GM18499 (cell line): ENCODE results near the gene HOXD12.

Source experiments
- ATAC-seq: cut with Tn5 transposase; IDR thresholded peaks from one replicate; pipeline ENCODE4 v1.9.1; 2021; ENCODE audit warnings: moderate number of reproducible peaks; ENCODE audit not compliant: insufficient read depth, unreplicated experiment

Gene HOXD12

DNA sequence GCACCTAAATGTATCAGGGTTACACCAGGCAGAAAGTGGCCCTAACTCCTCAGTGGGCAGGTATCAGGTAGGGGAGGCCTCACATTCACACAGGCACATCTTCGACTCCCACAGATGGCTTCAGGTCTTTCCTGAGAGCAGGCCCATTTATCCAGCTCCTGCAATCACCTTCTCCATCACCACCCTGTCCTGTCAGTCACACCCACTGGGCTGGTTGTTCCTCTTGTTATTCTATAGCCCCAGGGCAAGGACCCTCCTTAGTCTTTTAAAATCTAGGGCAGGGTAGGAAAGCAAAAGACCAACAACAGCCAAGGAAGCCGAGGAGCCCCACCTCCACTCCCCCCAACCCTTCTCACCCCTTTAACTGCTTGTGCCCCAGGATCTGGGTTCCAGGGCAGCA is 42.7 kb downstream of the HOXD12 start:
- ATAC-seq: no peak

DNA sequence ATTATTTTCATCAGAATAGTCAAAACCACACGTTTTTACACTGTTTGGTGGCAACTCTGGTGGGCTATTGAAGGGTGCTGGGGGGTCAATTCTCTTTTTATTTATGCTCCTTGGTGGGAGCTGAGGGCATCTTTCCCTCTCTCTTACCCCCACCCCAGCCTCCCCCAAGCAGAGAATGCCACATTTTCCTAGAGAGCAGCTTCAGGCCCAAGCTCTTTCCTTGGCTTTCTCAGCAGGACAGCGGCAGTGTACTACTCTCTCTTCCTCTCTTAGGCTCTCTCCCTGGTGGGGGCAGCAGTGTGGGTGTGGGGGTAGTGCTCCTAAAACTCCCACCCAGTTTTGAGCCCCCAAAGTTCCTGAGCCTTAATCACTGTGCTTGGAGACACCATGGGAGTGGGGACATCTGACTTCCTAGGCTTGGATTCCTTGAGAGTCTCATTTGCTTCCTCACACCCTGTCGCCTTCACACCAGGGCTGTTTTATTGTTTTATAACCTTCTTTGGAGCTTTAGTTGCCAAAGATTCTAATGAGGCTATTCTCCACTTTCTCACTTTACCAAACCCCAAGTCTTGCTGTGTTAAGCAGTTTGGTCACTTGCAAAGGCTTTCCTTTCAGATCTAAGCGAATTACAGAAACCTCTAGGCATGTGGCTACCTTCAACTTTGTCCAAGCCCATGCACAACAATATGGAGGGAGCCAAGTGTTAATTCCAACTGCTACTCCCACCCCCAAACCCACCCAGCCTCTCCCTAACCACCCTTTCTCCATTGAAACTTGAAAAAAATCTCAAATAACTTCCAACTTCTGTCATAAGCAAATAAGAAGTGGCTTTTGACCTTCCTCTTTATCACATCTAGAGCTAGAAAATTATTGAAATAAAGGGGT is 45.7 kb downstream of the HOXD12 start:
- ATAC-seq: no peak

- ATAC-seq: no peak
Observed at GRCh38 chr2:176146101-176146500, 46.5 kb downstream of the HOXD12 start.

DNA sequence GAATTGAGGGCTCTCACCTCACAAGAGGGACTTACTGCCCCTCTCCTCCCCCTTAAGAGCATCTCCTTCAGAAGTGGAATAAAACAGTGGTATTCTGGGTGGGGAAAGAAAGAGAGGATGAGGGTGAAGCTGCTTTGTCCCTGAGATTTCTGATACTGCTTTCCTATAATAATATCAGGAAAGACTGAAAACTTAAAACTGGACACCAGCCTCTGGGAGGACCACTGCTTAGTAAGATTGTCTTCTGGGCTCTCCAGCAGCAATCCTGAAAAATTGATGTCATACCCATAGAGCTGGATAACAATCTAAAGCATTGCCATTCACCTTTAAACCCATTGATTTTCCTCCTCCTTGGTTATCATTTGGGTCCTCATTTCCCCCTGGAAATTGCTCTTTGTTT is 47.0 kb downstream of the HOXD12 start:
- ATAC-seq: no peak

DNA sequence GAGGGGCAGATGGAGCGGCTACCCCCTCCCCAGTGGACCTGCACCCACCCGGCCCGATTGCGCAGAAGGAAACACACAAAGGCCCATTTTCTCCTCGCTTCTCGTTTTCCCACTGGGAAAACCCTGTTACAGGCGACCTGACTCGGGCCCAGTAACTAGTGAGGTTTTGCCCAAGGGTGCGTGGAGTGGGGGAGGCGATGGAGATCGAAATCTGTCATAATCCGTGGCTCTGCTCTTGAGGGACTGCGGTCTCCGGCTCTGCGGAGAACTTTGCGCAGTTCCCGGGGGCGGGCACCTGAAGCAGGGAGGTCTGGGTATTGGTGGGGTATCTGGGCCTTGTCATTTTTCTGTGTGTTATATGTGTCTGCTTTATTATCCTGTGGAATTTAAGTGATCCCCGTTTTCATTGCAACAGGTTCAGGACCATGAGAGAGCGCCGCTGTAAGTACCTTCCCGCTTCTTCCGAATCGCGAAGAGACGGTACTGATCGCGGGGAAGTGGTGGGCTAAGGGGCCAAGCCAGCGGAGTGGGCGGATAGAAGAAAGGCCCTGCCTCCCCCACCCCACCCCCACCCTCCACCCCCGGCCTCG is 47.7 kb downstream of the HOXD12 start:
- no peak for ATAC-seq

GRCh38 chr2:176147800-176148496 is 48.4 kb downstream of the HOXD12 start:
- no peak for ATAC-seq

GRCh38 chr2:176148751-176149421 is 49.3 kb downstream of the HOXD12 start:
- no peak for ATAC-seq

DNA sequence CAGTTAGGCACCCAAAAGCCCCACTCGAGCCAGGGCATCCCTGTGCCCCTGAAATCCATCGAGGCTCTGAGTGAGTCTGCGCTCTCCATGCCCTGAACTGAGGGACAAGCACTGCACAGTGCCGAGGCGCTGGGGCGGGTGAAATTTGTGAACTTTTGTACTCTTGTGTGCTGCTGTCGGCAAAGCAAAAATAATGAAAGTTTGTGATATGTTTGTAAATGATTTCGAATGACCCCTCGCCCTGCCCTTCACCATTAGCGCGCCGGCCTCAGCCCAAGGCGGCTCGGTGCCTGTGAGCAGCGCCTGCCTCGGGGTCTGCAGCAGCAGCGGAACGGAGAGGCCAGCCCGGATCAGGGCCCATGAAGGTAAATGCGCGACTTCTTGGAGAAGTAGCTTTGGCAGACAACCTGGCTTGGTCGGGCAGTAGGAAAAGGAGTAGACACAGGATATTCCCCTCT is 49.9 kb downstream of the HOXD12 start:
- no peak for ATAC-seq

GRCh38 chr2:176149939-176150583 is 50.5 kb downstream of the HOXD12 start:
- no peak for ATAC-seq

- ATAC-seq: no peak
Observed at GRCh38 chr2:176150584-176151441, 51.2 kb downstream of the HOXD12 start.

DNA sequence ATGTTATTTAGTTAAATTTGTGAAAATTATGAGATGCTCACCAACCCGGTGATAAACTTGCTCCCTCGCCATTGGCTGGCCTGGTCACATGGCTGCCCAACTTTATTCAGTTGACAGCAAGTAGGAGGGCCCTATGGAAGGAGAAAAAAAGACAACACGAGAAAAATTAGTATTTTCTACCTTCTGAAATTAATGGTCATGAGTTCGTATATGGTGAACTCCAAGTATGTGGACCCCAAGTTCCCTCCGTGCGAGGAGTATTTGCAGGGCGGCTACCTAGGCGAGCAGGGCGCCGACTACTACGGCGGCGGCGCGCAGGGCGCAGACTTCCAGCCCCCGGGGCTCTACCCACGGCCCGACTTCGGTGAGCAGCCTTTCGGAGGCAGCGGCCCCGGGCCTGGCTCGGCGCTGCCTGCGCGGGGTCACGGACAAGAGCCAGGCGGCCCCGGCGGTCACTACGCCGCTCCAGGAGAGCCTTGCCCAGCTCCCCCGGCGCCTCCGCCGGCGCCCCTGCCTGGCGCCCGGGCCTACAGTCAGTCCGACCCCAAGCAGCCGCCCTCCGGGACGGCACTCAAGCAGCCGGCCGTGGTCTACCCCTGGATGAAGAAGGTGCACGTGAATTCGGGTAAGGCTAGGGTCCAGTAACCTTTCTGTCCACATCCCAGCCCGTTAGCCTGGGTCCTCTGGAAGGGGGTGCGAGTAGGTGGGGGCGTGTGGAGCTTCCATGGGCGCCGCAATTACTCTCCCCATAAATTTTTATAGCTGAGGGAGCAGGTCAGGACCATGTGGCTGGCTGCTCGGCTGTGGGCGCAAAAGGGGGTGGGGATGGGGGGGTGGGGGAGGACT is 52.1 kb downstream of the HOXD12 start, which contains the start of gene HOXD4:
TSS of gene HOXD4 (plus strand) at position 109 of the 846 bp plus-strand sequence. CDS start at position 193, 84 bp downstream.
- no peak for ATAC-seq
